ENCODE data around the gene UCN2.

- TF ChIP-seq POLR2AphosphoS5 (IDR thresholded peaks at IDR 0.05; ENCODE audit: low read depth, low read length): no peak
- no peak for TF ChIP-seq CTCF (IDR thresholded peaks at IDR 0.05)
Observed at GRCh38 chr3:48596676-48597407, 33.3 kb upstream of the UCN2 start.
